Spleen (tissue), 11 donors: ENCODE measurements around the gene NUMBL. TPM values are rescaled to one million over a fixed set of nuclear protein-coding genes. Genes with fewer than 3 reads are reported as not detected.

ENCODE experiments used
- DNase-seq: peaks from one replicate; pipeline ENCODE4 v3.0.0-alpha.2; 2020
- H3K27ac ChIP-seq, 8 donors: fragments of 200-600 bp; sonication (generic) in 7 of 8; 1 replicate in 4 of 8; 2 replicates in 4 of 8; pipeline versions ENCODE4 v1.5.0 to v1.8.0; 2016 to 2021; ENCODE audit warnings: inconsistent platforms in 4 of 8, mild to moderate bottlenecking in 4 of 8, moderate library complexity in 1 of 8
- H3K27me3 ChIP-seq, 7 donors: fragments of 200-600 bp; sonication (generic) in 6 of 7; replicated peaks in 1 of 7; 1 replicate in 4 of 7; 2 replicates in 3 of 7; pipeline versions ENCODE4 v1.5.0 to v1.8.0; 2016 to 2021; ENCODE audit warnings: inconsistent platforms in 3 of 7, mild to moderate bottlenecking in 1 of 7
- H3K36me3 ChIP-seq, 6 donors: fragments of 200-600 bp; sonication (generic) in 5 of 6; 1 replicate in 4 of 6; 2 replicates in 2 of 6; pipeline versions ENCODE4 v1.5.0 to v1.8.0; 2016 to 2021; ENCODE audit warnings: inconsistent platforms in 2 of 6
- H3K4me1 ChIP-seq, 6 donors: fragments of 200-600 bp; sonication (generic) in 5 of 6; 1 replicate in 3 of 6; 2 replicates in 3 of 6; pipeline versions ENCODE4 v1.5.0 to v1.8.0; 2016 to 2021; ENCODE audit warnings: inconsistent platforms in 3 of 6
- H3K4me3 ChIP-seq, 8 donors: fragments of 200-600 bp; sonication (generic) in 7 of 8; 1 replicate in 4 of 8; 2 replicates in 4 of 8; pipeline versions ENCODE4 v1.5.0 to v1.8.0; 2016 to 2021; ENCODE audit warnings: inconsistent platforms in 4 of 8, mild to moderate bottlenecking in 4 of 8, moderate library complexity in 2 of 8
- H3K9me3 ChIP-seq, 8 donors: fragments of 200-600 bp; sonication (generic) in 7 of 8; 1 replicate in 4 of 8; 2 replicates in 4 of 8; pipeline versions ENCODE4 v1.5.0 to v1.8.0; 2016 to 2021; ENCODE audit warnings: inconsistent platforms in 4 of 8
- POLR2A ChIP-seq, 3 donors: fragments of 450-650 bp; IDR thresholded peaks; one replicate each; pipeline ENCODE4 v1.5.1; 2017; ENCODE audit warnings: antibody characterized with exemption in 3 of 3, mild to moderate bottlenecking in 1 of 3
- POLR2AphosphoS5 ChIP-seq, 3 donors: sonication (generic); formaldehyde crosslinking; IDR thresholded peaks; one replicate each; pipeline ENCODE4 v1.5.1; 2017; ENCODE audit warnings: antibody characterized with exemption in 3 of 3
- WGBS, 5 donors: extraction: QIAGEN DNeasy Blood & Tissue Kit in 3 of 5; methylation state at CpG; one replicate each; pipeline versions ENCODE4 v1.1.5 to v1.1.7; 2013 to 2018; 5-methylcytosine and 5-hydroxymethylcytosine counted together
- intact Hi-C: fragments of 100-400 bp; cut with DNase I; formaldehyde crosslinking; loops from one replicate; pipeline ENCODE4 v1.15.0; 2023; ENCODE audit warnings: low total_unique reads
- polyA plus RNA-seq, 3 donors: library from polyadenylated mRNA; stranded (reverse); fragments of 200-250 nt; gene quantifications; one replicate each; pipeline ENCODE4 v1.2.1, GENCODE V29; 2013
- total RNA-seq, 7 donors: library from RNA; depleted of rRNA in 3 of 7; stranded (reverse); fragments of >200 nt in 3 of 7; fragmentation: NEBNext Ultra II Directional in 4 of 7; extraction: Animal tissue kit (Norgen Biotek cat#: 25700) in 4 of 7; gene quantifications; one replicate each; pipeline versions ENCODE4 v1.1.0 to v1.2.1, GENCODE V29; 2016 to 2021
- TF ChIP-seq, protein P1 (sequence below), 11 experiments: fragments of 200-600 bp in 7 of 11; fragments of 450-650 bp in 4 of 11; sonication (generic) in 4 of 11; IDR thresholded peaks in 8 of 11; conservative IDR thresholded peaks in 3 of 11; 1 replicate in 7 of 11; 2 replicates in 4 of 11; pipeline versions ENCODE4 v1.4.0 to v1.8.0; 2016 to 2021; ENCODE audit warnings: antibody characterized with exemption in 11 of 11, inconsistent platforms in 4 of 11, mild to moderate bottlenecking in 1 of 11
- donor health status: healthy with polysubstance abuse.
- donor health status: DM: no; HTN: no; CAD: no; lungs with moderate emphysema.
- donor health status: DM: no; HTN: no; CAD: no.
- donor health status: Bipolar disorder and iron deficiency.
- donor health status: healthy.
- donor health status: DM: no; HTN: no; CAD: no.
- donor health status: DM: yes; HTN: yes; CAD: no.

Gene NUMBL
- total and polyA plus RNA-seq, 10 donors, result 3.2 to 27.4 (median 13.3) TPM

DNA sequence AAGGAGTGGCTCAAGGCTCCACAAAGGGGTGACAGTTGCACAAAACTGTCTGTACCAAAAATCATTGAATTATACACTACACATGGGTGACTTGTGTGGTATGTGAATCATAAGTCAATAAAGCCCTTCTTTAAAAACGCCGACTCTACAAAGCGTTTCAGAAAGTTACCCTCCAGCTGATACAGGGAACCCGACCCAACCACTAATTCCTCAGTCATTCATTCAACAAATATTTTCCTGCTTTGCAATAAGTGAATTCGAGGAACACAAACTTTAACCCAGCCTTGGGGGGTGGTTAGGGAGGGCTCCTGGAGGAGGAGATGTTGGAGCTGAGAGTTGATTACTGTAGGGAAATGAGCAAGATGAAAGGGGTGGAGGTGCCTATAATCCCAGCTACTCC is 57.2 kb downstream of the NUMBL start:
- intact Hi-C loops, result no loop called here
- TF ChIP-seq POLR2AphosphoS5 (IDR thresholded peaks at IDR 0.05) (no peak), POLR2A (IDR thresholded peaks at IDR 0.05) (no peak)
- TF ChIP-seq, protein P1, sequence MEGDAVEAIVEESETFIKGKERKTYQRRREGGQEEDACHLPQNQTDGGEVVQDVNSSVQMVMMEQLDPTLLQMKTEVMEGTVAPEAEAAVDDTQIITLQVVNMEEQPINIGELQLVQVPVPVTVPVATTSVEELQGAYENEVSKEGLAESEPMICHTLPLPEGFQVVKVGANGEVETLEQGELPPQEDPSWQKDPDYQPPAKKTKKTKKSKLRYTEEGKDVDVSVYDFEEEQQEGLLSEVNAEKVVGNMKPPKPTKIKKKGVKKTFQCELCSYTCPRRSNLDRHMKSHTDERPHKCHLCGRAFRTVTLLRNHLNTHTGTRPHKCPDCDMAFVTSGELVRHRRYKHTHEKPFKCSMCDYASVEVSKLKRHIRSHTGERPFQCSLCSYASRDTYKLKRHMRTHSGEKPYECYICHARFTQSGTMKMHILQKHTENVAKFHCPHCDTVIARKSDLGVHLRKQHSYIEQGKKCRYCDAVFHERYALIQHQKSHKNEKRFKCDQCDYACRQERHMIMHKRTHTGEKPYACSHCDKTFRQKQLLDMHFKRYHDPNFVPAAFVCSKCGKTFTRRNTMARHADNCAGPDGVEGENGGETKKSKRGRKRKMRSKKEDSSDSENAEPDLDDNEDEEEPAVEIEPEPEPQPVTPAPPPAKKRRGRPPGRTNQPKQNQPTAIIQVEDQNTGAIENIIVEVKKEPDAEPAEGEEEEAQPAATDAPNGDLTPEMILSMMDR (IDR thresholded peaks at IDR 0.05 in 8 of 11, conservative IDR thresholded peaks at IDR 0.05 in 3 of 11), result no peak

GRCh38 chr19:40632311-40633036 is 58.0 kb downstream of the NUMBL start:
- H3K9me3 ChIP-seq, result no peaks in the 10 kb centered on the region
- H3K36me3 ChIP-seq, result peaks cover 0 to 20% (median 4%) of the 10 kb centered on the region in 6 donors
- 71 to 87% (median 80%) methylated on average over 3 of the region's 3 CpGs for WGBS, 5 donors
- no peak for TF ChIP-seq POLR2A (IDR thresholded peaks at IDR 0.05)
- TF ChIP-seq POLR2AphosphoS5 (IDR thresholded peaks at IDR 0.05), result no peak
- TF ChIP-seq, protein P1 (IDR thresholded peaks at IDR 0.05 in 8 of 11, conservative IDR thresholded peaks at IDR 0.05 in 3 of 11), result no peak
- intact Hi-C loops, result no loop called here
- no peak overlapping the region for H3K4me3 ChIP-seq
- peaks cover 0 to 27% (median 0%) of the 10 kb centered on the region in 7 donors for H3K27me3 ChIP-seq
- no peak overlapping the region for H3K27ac ChIP-seq
- no peak for DNase-seq
- peaks cover 0 to 14% (median 8%) of the 10 kb centered on the region in 6 donors for H3K4me1 ChIP-seq

More for the DNA sequence above, 57.2 kb downstream of the NUMBL start:
- Histone ChIP-seq H3K4me1 (peaks cover 0 to 14% (median 8%) of the 10 kb centered on the region in 6 donors), H3K27ac (no peak overlapping the region), H3K4me3 (no peak overlapping the region), H3K9me3 (no peaks in the 10 kb centered on the region), H3K36me3 (peaks cover 0 to 18% (median 4%) of the 10 kb centered on the region in 6 donors), H3K27me3 (peaks cover 0 to 34% (median 0%) of the 10 kb centered on the region in 7 donors)
- no peak for DNase-seq
- 77 to 95% (median 88%) methylated on average over 5 of the region's 5 CpGs for WGBS, 5 donors

- WGBS, 5 donors, result 72 to 89% (median 82%) methylated on average over 16 of the region's 16 CpGs
- Histone ChIP-seq H3K27me3 (peaks cover 0 to 9% (median 0%) of the 10 kb centered on the region in 7 donors), H3K36me3 (peaks cover 0 to 38% (median 8%) of the 10 kb centered on the region in 6 donors), H3K27ac (no peak overlapping the region), H3K4me1 (peaks cover 0 to 14% (median 8%) of the 10 kb centered on the region in 6 donors), H3K9me3 (no peaks in the 10 kb centered on the region), H3K4me3 (no peak overlapping the region)
- intact Hi-C loops, result no loop called here
- TF ChIP-seq, protein P1 (IDR thresholded peaks at IDR 0.05 in 8 of 11, conservative IDR thresholded peaks at IDR 0.05 in 3 of 11), result no peak
- TF ChIP-seq POLR2A (IDR thresholded peaks at IDR 0.05), result no peak
- TF ChIP-seq POLR2AphosphoS5 (IDR thresholded peaks at IDR 0.05), result no peak
- DNase-seq, result no peak
Measured at GRCh38 chr19:40630571-40631160, 59.8 kb downstream of the NUMBL start.

GRCh38 chr19:40629346-40629745 is 61.1 kb downstream of the NUMBL start:
- H3K27me3 ChIP-seq, result no peaks in the 10 kb centered on the region
- no peak for TF ChIP-seq POLR2A (IDR thresholded peaks at IDR 0.05)
- TF ChIP-seq, protein P1 (IDR thresholded peaks at IDR 0.05 in 8 of 11, conservative IDR thresholded peaks at IDR 0.05 in 3 of 11), result no peak
- no peak for TF ChIP-seq POLR2AphosphoS5 (IDR thresholded peaks at IDR 0.05)
- H3K27ac ChIP-seq, result no peak overlapping the region
- H3K4me3 ChIP-seq, result no peak overlapping the region
- 93 to 97% (median 97%) methylated on average over 37 to 42 of the region's 42 CpGs for WGBS, 5 donors
- no peak for DNase-seq
- peaks cover 0 to 47% (median 10%) of the 10 kb centered on the region in 6 donors for H3K36me3 ChIP-seq
- peaks cover 0 to 7% (median 6%) of the 10 kb centered on the region in 6 donors for H3K4me1 ChIP-seq
- H3K9me3 ChIP-seq, result no peaks in the 10 kb centered on the region
- intact Hi-C loops, result no loop called here
